PC-3 (cell line): ENCODE results near the gene MTG1.

Source experiments
- EZH2phosphoT487 ChIP-seq: fragments of 300-600 bp; sonication (generic); IDR thresholded peaks from 2 replicates; pipeline ENCODE4 v1.6.1; 2018; ENCODE audit warnings: mild to moderate bottlenecking, antibody characterized with exemption, low read length, borderline replicate concordance
- TF ChIP-seq, protein P1 (sequence below): fragments of 300-600 bp; sonication (generic); conservative IDR thresholded peaks from 2 replicates; pipeline ENCODE4 v1.5.1; 2017; ENCODE audit warnings: antibody characterized with exemption, low read depth, mild to moderate bottlenecking, low read length

DNA sequence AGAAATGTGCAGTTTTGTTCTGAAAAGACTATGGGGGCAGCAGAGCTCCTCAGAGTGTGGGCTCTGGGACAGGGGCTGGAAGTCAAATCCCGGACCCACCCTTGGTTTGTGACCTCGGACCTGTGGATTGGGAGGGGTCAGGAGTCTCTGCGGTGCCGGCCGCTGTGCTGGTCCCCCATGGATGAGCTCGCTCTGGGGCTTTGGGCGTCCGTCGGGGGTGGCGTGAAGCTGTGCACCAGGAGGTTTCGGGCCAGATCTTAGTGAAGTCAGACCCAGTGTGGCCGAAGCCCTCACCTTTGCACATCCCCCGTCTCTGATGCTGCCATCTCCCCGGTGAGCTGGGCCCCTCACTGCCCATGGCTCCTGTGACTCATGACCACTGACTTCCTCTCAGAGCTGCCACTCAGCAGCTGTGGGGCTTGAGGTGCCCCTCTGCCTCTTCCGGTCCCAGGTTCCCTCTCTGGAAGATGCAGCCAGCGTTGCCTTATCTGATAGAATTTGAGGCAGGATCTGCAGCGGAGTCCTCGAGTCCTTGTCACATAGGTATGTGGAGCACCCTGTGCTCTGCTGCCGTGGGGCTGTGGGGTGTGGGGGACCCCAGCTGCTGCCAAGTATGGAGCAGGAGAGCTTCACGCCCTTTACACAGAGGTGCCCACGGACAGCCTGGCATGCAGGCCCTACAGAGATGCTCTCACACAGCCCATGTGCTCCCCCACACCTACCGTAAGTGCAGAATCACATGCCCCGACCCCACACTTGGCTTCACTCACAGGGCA, 48.4 kb downstream of the MTG1 start:
- no peak for TF ChIP-seq EZH2phosphoT487
- TF ChIP-seq, protein P1, sequence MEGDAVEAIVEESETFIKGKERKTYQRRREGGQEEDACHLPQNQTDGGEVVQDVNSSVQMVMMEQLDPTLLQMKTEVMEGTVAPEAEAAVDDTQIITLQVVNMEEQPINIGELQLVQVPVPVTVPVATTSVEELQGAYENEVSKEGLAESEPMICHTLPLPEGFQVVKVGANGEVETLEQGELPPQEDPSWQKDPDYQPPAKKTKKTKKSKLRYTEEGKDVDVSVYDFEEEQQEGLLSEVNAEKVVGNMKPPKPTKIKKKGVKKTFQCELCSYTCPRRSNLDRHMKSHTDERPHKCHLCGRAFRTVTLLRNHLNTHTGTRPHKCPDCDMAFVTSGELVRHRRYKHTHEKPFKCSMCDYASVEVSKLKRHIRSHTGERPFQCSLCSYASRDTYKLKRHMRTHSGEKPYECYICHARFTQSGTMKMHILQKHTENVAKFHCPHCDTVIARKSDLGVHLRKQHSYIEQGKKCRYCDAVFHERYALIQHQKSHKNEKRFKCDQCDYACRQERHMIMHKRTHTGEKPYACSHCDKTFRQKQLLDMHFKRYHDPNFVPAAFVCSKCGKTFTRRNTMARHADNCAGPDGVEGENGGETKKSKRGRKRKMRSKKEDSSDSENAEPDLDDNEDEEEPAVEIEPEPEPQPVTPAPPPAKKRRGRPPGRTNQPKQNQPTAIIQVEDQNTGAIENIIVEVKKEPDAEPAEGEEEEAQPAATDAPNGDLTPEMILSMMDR, result no peak
